GM21390 (cell line): Measurements from ENCODE around the gene ZYG11B.
"Not testable (repeated sequence)": the region's sequence is repeated elsewhere in the genome, so short reads cannot be mapped to it uniquely, and the experiment has no call there.

Experiments used
- ATAC-seq: cut with Tn5 transposase; IDR thresholded peaks from one replicate; pipeline ENCODE4 v1.9.1; 2021; ENCODE audit not compliant: unreplicated experiment

Gene ZYG11B

GRCh38 chr1:52706941-52707926 is 19.0 kb upstream of the ZYG11B start:
- no peak for ATAC-seq

GRCh38 chr1:52707927-52708655 is 18.2 kb upstream of the ZYG11B start:
- no peak for ATAC-seq

GRCh38 chr1:52709016-52709415 is 17.2 kb upstream of the ZYG11B start:
- ATAC-seq, result no peak

- no peak for ATAC-seq
Measured at GRCh38 chr1:52713590-52713989, 12.7 kb upstream of the ZYG11B start.

GRCh38 chr1:52715296-52715695 is 11.0 kb upstream of the ZYG11B start:
- ATAC-seq, result not testable (repeated sequence)

- no peak for ATAC-seq
Measured at GRCh38 chr1:52723260-52723659, 3.0 kb upstream of the ZYG11B start.

GRCh38 chr1:52725903-52726264 is 369 bp upstream of the ZYG11B start:
- no peak for ATAC-seq

- ATAC-seq, result no peak
Measured at GRCh38 chr1:52727114-52727586, 897 bp downstream of the ZYG11B start.

GRCh38 chr1:52727956-52728656 is 1.9 kb downstream of the ZYG11B start:
- no peak for ATAC-seq

- no peak for ATAC-seq
Measured at GRCh38 chr1:52733368-52733767, 7.1 kb downstream of the ZYG11B start.

- not testable (repeated sequence) for ATAC-seq
Measured at GRCh38 chr1:52735371-52735770, 9.1 kb downstream of the ZYG11B start.

GRCh38 chr1:52738148-52738547 is 11.9 kb downstream of the ZYG11B start:
- no peak for ATAC-seq

- ATAC-seq, result no peak
Measured at GRCh38 chr1:52738893-52739292, 12.6 kb downstream of the ZYG11B start.

GRCh38 chr1:52739699-52740467 is 13.6 kb downstream of the ZYG11B start:
- ATAC-seq, result no peak

- ATAC-seq, result no peak
Measured at GRCh38 chr1:52741259-52741658, 15.0 kb downstream of the ZYG11B start.

GRCh38 chr1:52746189-52746588 is 19.9 kb downstream of the ZYG11B start:
- no peak for ATAC-seq

GRCh38 chr1:52747450-52747849 is 21.2 kb downstream of the ZYG11B start:
- no peak for ATAC-seq

- ATAC-seq, result no peak
Measured at GRCh38 chr1:52748119-52748518, 21.9 kb downstream of the ZYG11B start.

- ATAC-seq, result not testable (repeated sequence)
Measured at GRCh38 chr1:52749496-52749895, 23.2 kb downstream of the ZYG11B start.

- ATAC-seq, result not testable (repeated sequence)
Measured at GRCh38 chr1:52750139-52750538, 23.9 kb downstream of the ZYG11B start.
